Mesodermal cell (in vitro differentiated cells): Measurements from ENCODE around the gene CAMK2G.
A peak's percentile ranks its signal among the peaks of the same experiment; 100 is the strongest.
"Not testable (repeated sequence)": the region's sequence is repeated elsewhere in the genome, so short reads cannot be mapped to it uniquely, and the experiment has no call there.

Experiments used
- H3K27ac ChIP-seq: 2 replicates; pipeline ENCODE4 v1.7.0; 2013; ENCODE audit warnings: mild to moderate bottlenecking, low read depth, low read length, moderate library complexity; ENCODE audit not compliant: severe bottlenecking
- H3K36me3 ChIP-seq: 2 replicates; pipeline ENCODE4 v1.7.1; 2013; ENCODE audit warnings: mild to moderate bottlenecking, low read length, moderate library complexity; ENCODE audit not compliant: control insufficient read depth, insufficient read depth
- H3K4me1 ChIP-seq: one replicate; pipeline ENCODE4 v1.7.1; 2013; ENCODE audit warnings: mild to moderate bottlenecking, low read length; ENCODE audit not compliant: insufficient read depth, control insufficient read depth, poor library complexity, severe bottlenecking
- H3K4me3 ChIP-seq: 2 replicates; pipeline ENCODE4 v1.7.0; 2013; ENCODE audit warnings: low read length, control low read depth, mild to moderate bottlenecking; ENCODE audit not compliant: insufficient read depth, poor library complexity, severe bottlenecking; ENCODE audit errors: extremely low read depth
- H3K9me3 ChIP-seq: 2 replicates; pipeline ENCODE4 v1.7.1; 2013; ENCODE audit warnings: mild to moderate bottlenecking, low read length, moderate library complexity; ENCODE audit not compliant: control insufficient read depth
- WGBS, 2 experiments: methylation state at CpG; one replicate each; pipeline ENCODE4 v1.1.5; 2013; ENCODE audit warnings: missing lambda C conversion rate in 2 of 2; ENCODE audit not compliant: insufficient coverage in 2 of 2; 5-methylcytosine and 5-hydroxymethylcytosine counted together

CAMK2G gene

GRCh38 chr10:73790886-73791625 lies 83.3 kb downstream of the CAMK2G start:
- Histone ChIP-seq H3K4me3 (no peak overlapping the region), H3K9me3 (no peaks in the 10 kb centered on the region), H3K27ac (no peak overlapping the region), H3K4me1 (no peaks in the 10 kb centered on the region), H3K36me3 (peaks cover 72% of the 10 kb centered on the region)
- WGBS, 2 experiments = 95 to 96% methylated on average over 21 to 22 of the region's 22 CpGs

- no peak overlapping the region for H3K4me3 ChIP-seq
- H3K36me3 ChIP-seq = peaks cover 58% of the 10 kb centered on the region
- 90 to 96% methylated on average over 7 of the region's 10 CpGs for WGBS, 2 experiments
- H3K9me3 ChIP-seq = no peaks in the 10 kb centered on the region
- H3K4me1 ChIP-seq = no peaks in the 10 kb centered on the region
- H3K27ac ChIP-seq = no peak overlapping the region
Observed at GRCh38 chr10:73789659-73790055, 84.7 kb downstream of the CAMK2G start.

- H3K36me3 ChIP-seq = peaks cover 52% of the 10 kb centered on the region
- 93 to 95% methylated on average over 10 to 16 of the region's 17 CpGs for whole genome bisulfite sequencing, 2 experiments
- no peaks in the 10 kb centered on the region for H3K9me3 ChIP-seq
- no peak overlapping the region for H3K4me3 ChIP-seq
- no peak overlapping the region for H3K27ac ChIP-seq
- H3K4me1 ChIP-seq = no peaks in the 10 kb centered on the region
Observed at GRCh38 chr10:73788864-73789658, 85.3 kb downstream of the CAMK2G start.

GRCh38 chr10:73787031-73787800 lies 87.1 kb downstream of the CAMK2G start:
- H3K4me3 ChIP-seq = not testable (repeated sequence)

GRCh38 chr10:73786512-73786885 lies 87.9 kb downstream of the CAMK2G start:
- peak overlapping the region; percentile 93 for H3K4me3 ChIP-seq
- H3K4me1 ChIP-seq = peaks cover 4% of the 10 kb centered on the region
- H3K27ac ChIP-seq = peak overlapping the region; percentile 0
- peaks cover 38% of the 10 kb centered on the region for H3K36me3 ChIP-seq
- no peaks in the 10 kb centered on the region for H3K9me3 ChIP-seq
- 0 to 16% methylated on average over 2 of the region's 2 CpGs for WGBS, 2 experiments

More at GRCh38 chr10:73787031-73787800, 87.1 kb downstream of the CAMK2G start:
- peaks cover 45% of the 10 kb centered on the region for H3K36me3 ChIP-seq
- H3K9me3 ChIP-seq, H3K27ac ChIP-seq, H3K4me1 ChIP-seq: not testable (repeated sequence)
- WGBS, 2 experiments = 94 to 96% methylated on average over 10 to 13 of the region's 21 CpGs

GRCh38 chr10:73785721-73786511 lies 88.4 kb downstream of the CAMK2G start:
- H3K4me1 ChIP-seq = peaks cover 6% of the 10 kb centered on the region
- H3K4me3 ChIP-seq = peak overlapping the region; percentile 93
- peak overlapping the region; percentile 75 for H3K27ac ChIP-seq
- WGBS, 2 experiments = 2 to 3% methylated on average over 25 to 27 of the region's 54 CpGs
- H3K9me3 ChIP-seq = no peaks in the 10 kb centered on the region
- H3K36me3 ChIP-seq = peaks cover 33% of the 10 kb centered on the region

GRCh38 chr10:73785211-73785720 lies 89.1 kb downstream of the CAMK2G start, which contains the start of gene ZSWIM8:
TSS of gene ZSWIM8 (plus strand) at chr10:73785606. CDS start at chr10:73785879, 273 bp downstream.
- peak within 1 kb of the TSS; percentile 75 for H3K27ac ChIP-seq
- peak within 1 kb of the TSS; percentile 93 for H3K4me3 ChIP-seq
- H3K36me3 ChIP-seq = peaks cover 33% of the 10 kb centered on the region
- peaks cover 12% of the 10 kb centered on the region for H3K4me1 ChIP-seq
- H3K9me3 ChIP-seq = no peaks in the 10 kb centered on the region
- WGBS, 2 experiments = 0% methylated on average over 31 to 36 of the region's 36 CpGs

- peaks cover 17% of the 10 kb centered on the region for H3K4me1 ChIP-seq
- 54 to 62% methylated on average over 2 of the region's 2 CpGs for WGBS, 2 experiments
- H3K4me3 ChIP-seq = peak overlapping the region; percentile 91
- H3K27ac ChIP-seq = no peak overlapping the region
- peaks cover 45% of the 10 kb centered on the region for H3K36me3 ChIP-seq
- H3K9me3 ChIP-seq = no peaks in the 10 kb centered on the region
Observed at GRCh38 chr10:73782749-73783085, 91.6 kb downstream of the CAMK2G start.

- peaks cover 49% of the 10 kb centered on the region for H3K36me3 ChIP-seq
- H3K27ac ChIP-seq = peak within 1 kb of the TSS; percentile 86
- WGBS, 2 experiments = 0% methylated on average over 42 to 51 of the region's 57 CpGs
- H3K4me3 ChIP-seq = peak within 1 kb of the TSS; percentile 91
- H3K4me1 ChIP-seq = peaks cover 17% of the 10 kb centered on the region
- no peaks in the 10 kb centered on the region for H3K9me3 ChIP-seq
Observed at GRCh38 chr10:73781879-73782748, 92.2 kb downstream of the CAMK2G start, which contains the start of gene CHCHD1. TSS of gene CHCHD1 (plus strand) at chr10:73782048. CDS start at chr10:73782076, 28 bp downstream.
